Neural crest cell (in vitro differentiated cells): ENCODE measurements around the gene PDLIM1. TPM values are rescaled to one million over a fixed set of nuclear protein-coding genes. Genes with fewer than 3 reads are reported as not detected.

ENCODE experiments used
- DNase-seq: peaks from one replicate; pipeline ENCODE4 v3.0.0; 2021; ENCODE audit warnings: low read depth, mixed read lengths, low spot score
- H3K27ac Mint-ChIP-seq: one replicate; pipeline ENCODE4 v1.8.0; 2021; ENCODE audit warnings: mild to moderate bottlenecking, mixed read lengths; ENCODE audit not compliant: unreplicated experiment
- H3K27me3 Mint-ChIP-seq: 2 replicates; pipeline ENCODE4 v1.8.0; 2021; ENCODE audit warnings: low read depth, mild to moderate bottlenecking, mixed read lengths
- H3K36me3 Mint-ChIP-seq: 2 replicates; pipeline ENCODE4 v1.8.0; 2021; ENCODE audit warnings: low read depth, mild to moderate bottlenecking, mixed read lengths
- H3K4me1 Mint-ChIP-seq: 2 replicates; pipeline ENCODE4 v1.8.0; 2021; ENCODE audit warnings: mixed read lengths
- H3K4me3 Mint-ChIP-seq: one replicate; pipeline ENCODE4 v1.8.0; 2021; ENCODE audit warnings: mild to moderate bottlenecking, mixed read lengths
- H3K9me3 Mint-ChIP-seq: 2 replicates; pipeline ENCODE4 v1.8.0; 2021; ENCODE audit warnings: mixed read lengths
- total RNA-seq: library from RNA; stranded (reverse); gene quantifications from 2 replicates; pipeline ENCODE4 v1.2.1, GENCODE V29; 2021
- TF ChIP-seq, protein P1 (sequence below): fragments of 200-600 bp; sonication (generic); conservative IDR thresholded peaks from 2 replicates; pipeline ENCODE4 v1.5.0; 2021; ENCODE audit warnings: antibody characterized with exemption, mild to moderate bottlenecking

The PDLIM1 gene
- total RNA-seq, 1 donor from 2014 or later, result 20.9 TPM

DNA sequence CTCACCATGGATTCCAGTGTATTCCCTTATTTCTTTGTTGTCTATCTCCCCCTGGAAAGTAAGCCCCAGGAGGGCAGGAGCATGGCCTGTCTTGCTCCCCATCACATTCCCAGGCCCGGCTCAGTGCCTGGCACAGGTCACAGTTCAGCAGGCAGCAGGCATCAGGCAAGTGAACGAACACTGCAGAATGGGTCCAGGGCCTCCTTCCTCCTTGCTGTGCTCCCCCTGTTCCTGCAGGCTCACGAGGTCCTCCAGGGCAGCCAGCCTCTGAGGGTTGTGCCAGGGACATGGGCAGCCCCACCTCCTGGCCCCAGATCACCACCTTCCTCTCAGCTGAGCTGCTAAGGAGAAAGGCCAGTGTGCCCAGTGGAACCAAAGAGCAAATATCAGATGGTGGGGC is 41.8 kb downstream of the PDLIM1 start:
- DNase-seq, result no peak
- no peak overlapping the region for H3K27ac Mint-ChIP-seq
- H3K9me3 Mint-ChIP-seq, result no peaks in the 10 kb centered on the region
- H3K27me3 Mint-ChIP-seq, result no peaks in the 10 kb centered on the region
- no peak overlapping the region for H3K4me3 Mint-ChIP-seq
- H3K36me3 Mint-ChIP-seq, result no peaks in the 10 kb centered on the region
- peaks cover 10% of the 10 kb centered on the region for H3K4me1 Mint-ChIP-seq
- TF ChIP-seq, protein P1, sequence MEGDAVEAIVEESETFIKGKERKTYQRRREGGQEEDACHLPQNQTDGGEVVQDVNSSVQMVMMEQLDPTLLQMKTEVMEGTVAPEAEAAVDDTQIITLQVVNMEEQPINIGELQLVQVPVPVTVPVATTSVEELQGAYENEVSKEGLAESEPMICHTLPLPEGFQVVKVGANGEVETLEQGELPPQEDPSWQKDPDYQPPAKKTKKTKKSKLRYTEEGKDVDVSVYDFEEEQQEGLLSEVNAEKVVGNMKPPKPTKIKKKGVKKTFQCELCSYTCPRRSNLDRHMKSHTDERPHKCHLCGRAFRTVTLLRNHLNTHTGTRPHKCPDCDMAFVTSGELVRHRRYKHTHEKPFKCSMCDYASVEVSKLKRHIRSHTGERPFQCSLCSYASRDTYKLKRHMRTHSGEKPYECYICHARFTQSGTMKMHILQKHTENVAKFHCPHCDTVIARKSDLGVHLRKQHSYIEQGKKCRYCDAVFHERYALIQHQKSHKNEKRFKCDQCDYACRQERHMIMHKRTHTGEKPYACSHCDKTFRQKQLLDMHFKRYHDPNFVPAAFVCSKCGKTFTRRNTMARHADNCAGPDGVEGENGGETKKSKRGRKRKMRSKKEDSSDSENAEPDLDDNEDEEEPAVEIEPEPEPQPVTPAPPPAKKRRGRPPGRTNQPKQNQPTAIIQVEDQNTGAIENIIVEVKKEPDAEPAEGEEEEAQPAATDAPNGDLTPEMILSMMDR, result no peak

DNA sequence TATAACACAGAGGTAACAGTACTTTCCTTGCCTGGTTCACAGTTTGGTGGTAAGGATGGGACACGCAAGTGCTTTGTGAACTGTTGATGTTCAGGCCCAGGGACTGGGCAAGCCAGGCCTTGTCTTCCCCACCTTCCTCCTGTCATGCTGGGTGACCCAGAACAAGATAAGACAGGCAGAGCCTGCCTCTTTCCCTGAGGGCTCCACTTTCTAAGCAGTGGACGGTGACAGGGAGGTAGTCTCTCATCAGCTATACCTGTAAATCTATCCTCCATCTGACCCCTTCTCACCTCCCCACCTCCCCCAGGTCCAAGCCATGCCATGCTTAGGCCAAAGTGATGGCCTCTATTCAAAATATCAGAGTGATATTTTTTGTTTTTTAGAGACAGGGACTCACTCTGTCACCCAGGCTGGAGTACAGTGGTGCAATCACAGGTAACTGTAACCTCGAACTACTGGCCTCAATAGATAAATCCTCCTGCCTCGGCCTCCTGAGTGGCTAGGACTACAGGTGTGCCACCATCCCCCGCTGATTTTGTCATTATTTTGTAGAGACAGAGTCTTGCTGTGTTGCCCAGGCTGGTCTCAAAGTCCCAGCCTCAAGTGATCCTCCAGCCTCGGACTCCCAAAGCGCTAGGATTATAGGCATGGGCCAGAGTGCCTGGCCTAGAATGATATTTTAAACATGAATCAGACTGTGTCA is 42.8 kb downstream of the PDLIM1 start:
- TF ChIP-seq, protein P1, result no peak
- H3K27ac Mint-ChIP-seq, result no peak overlapping the region
- peaks cover 10% of the 10 kb centered on the region for H3K4me1 Mint-ChIP-seq
- no peaks in the 10 kb centered on the region for H3K9me3 Mint-ChIP-seq
- H3K36me3 Mint-ChIP-seq, result no peaks in the 10 kb centered on the region
- H3K4me3 Mint-ChIP-seq, result no peak overlapping the region
- no peak for DNase-seq
- no peaks in the 10 kb centered on the region for H3K27me3 Mint-ChIP-seq

DNA sequence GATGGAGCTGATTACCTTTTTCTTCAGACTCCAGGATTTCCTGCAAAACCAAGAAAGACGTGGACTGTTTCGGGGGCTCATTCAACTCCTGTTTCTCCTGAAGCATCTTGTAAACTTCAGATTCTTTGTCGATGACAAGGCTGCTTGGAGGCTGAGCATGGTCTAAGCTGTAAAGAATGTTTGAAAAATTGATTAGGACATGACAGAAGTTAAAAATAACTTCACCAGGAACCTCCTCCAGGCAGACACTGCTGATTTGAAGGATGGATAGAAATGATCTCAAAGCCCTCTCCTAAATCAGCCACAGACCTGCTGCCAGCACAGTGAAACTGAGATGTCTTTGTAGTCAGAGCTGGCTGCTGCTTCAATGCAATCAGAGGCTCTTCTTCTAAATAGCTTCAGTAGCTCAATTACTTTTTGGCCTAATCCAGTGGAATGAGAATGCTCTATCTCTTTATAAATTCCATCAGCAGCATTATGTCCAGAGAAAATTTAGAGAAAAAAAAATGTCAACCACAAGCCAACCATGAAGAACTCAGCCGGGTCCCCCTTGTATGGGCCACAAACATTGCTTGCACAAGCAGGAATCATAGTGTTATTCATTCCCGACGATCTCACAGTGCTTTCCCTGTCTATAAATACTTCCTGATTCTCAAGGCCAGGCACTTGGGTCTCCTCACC is 43.5 kb downstream of the PDLIM1 start:
- no peaks in the 10 kb centered on the region for H3K27me3 Mint-ChIP-seq
- H3K36me3 Mint-ChIP-seq, result no peaks in the 10 kb centered on the region
- H3K4me3 Mint-ChIP-seq, result no peak overlapping the region
- DNase-seq, result no peak
- TF ChIP-seq, protein P1, result no peak
- H3K9me3 Mint-ChIP-seq, result no peaks in the 10 kb centered on the region
- H3K27ac Mint-ChIP-seq, result no peak overlapping the region
- peaks cover 10% of the 10 kb centered on the region for H3K4me1 Mint-ChIP-seq

DNA sequence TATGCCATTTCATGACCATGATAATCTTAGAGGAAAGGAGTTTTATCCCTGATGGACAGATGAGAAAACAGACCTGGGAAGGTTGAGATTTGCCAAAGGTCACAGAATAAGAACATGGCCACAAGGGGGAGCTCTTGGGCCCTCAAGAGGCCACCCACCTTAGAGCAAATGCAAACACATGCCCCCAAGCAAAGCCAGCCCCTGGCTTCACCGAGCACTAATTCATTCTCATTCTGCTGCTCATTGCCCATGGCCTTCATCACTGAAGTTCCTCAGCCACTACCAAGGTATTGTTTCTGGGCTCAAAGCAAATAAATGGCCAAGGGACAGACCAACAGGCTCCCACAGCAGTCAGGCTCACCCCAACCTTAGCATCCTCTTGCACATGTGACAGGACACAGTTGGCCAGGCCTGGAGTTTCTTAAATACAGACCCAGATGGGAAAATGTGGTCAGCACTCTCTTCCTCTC is 44.2 kb downstream of the PDLIM1 start:
- no peak overlapping the region for H3K4me3 Mint-ChIP-seq

DNA sequence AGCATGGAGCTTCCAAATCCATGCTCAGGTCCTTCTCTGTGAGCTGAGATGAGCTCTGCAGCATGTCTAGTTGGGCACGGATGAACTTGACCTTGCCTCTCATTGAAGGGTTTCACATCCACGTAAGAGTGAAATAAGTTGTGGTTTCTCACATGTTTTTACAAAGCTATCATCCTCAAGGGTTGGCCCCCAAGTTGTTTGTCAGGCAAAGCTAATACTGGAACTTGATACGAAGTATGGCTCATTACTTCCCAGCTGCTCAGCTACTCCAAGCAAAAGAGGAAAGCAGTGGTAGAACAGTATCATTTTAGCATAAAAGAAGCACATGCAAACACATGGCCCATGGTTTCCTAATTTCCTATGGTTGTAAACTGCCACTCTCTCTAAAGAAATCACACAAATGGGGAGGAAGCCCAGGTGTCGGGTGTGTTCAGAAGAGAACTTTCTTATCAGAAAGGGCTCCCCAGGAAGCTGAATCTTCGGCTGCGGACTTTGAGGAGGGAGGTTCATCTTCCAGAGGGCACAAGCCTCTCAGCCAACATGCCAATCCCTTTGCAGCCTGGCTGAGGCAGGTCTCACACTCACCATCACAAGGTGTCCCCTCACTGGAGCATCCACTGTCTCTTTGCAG is 45.3 kb downstream of the PDLIM1 start:
- TF ChIP-seq, protein P1, result no peak
- H3K36me3 Mint-ChIP-seq, result no peaks in the 10 kb centered on the region
- no peak overlapping the region for H3K4me3 Mint-ChIP-seq
- no peaks in the 10 kb centered on the region for H3K9me3 Mint-ChIP-seq
- peaks cover 10% of the 10 kb centered on the region for H3K4me1 Mint-ChIP-seq
- DNase-seq, result no peak
- H3K27me3 Mint-ChIP-seq, result no peaks in the 10 kb centered on the region
- H3K27ac Mint-ChIP-seq, result no peak overlapping the region

More for the DNA sequence above, 44.2 kb downstream of the PDLIM1 start:
- Mint-ChIP-seq H3K27ac (no peak overlapping the region), H3K36me3 (no peaks in the 10 kb centered on the region), H3K27me3 (no peaks in the 10 kb centered on the region), H3K9me3 (no peaks in the 10 kb centered on the region), H3K4me1 (peaks cover 10% of the 10 kb centered on the region)
- peak; percentile 74 for DNase-seq
- TF ChIP-seq, protein P1, result peak; percentile 89
